ENCODE results near the gene TLE3.

The TLE3 gene

DNA sequence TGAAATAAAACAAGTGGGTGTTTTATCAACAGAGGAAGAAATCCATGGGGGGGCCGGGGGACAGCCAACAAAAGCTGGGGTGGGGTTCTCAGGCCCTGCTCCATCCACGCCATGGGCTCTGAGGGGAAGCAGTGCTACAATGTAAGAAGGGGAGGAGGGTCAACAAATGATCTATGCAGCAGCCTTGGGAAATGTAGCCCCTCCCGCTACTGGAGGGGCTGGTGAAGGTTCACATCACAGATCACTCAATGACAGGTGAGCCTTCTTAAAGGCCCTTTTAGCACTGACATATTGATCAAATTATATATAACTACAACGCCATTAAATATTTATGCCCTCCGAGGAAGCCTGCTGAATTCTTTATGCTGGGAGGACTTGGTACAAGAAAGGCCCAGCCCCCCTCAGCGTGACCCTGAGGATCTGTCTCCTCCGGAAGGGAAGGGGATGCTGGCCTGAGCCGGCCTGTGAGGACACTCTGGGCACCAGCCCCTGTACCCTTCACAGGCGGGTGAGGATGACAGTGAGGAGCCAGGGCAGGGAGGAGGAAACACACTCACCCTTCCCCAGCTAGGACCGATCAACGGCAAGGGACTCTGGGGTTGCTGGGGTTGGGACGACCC lies 15.3 kb downstream of the TLE3 start:
- no peak for DNase-seq

DNA sequence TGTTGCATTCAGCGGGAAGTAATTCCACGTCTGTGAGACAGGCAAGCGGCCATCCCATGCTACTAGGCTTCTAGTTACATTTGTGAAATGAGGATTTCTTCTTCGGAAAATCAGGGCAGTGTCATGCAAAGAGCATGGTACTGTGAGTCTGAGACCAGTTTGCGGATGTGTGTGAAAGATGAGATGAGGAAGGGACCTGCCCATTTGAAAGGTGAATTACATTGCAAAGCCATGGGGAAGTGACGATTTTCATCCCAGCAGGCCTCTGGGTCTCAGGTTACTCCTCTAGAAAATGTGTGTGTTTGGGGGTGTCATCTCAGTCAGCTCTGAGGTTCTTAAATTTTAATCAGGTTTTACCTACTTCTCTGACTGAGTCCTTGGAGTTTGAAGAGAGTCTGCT lies 16.1 kb downstream of the TLE3 start:
- no peak for DNase-seq

DNA sequence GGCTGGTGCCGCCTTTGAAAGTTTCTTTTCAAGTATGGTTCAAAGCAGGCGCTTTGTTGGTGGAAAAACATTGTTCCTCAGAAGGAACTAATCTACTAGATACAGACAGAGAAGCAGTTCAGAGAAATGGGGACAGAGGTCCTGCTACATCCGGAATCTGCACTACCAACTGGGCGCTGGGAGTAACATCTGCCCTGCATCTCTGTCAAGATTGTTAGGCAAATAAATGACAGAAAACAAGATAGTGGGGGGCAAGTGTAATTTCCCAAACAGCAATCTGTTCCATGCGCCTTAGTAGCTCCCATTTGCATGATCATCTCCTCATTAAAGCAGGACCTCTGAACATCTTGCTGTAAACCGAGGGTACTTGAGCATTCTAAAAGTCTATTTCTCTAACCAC lies 17.4 kb downstream of the TLE3 start:
- DNase-seq, result no peak

DNA sequence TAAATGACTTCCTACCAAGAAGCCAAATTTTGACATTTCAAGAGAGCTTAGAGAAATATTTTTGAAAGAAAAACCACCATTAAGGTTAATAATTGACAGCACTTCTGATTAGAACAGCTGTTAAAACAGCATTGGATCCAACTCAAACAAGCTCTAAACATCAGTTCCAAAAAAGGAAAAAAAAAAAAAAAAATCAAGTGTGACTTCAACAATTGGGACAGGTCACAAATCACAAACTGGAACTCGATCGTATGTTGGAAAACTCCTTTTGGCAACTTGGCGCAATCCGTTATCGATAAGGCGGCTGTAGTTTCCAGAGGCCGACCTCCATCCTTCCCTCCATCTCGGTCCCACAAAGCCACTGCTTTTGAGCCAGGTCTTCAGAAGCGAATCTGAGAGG lies 17.8 kb downstream of the TLE3 start:
- no peak for DNase-seq

DNA sequence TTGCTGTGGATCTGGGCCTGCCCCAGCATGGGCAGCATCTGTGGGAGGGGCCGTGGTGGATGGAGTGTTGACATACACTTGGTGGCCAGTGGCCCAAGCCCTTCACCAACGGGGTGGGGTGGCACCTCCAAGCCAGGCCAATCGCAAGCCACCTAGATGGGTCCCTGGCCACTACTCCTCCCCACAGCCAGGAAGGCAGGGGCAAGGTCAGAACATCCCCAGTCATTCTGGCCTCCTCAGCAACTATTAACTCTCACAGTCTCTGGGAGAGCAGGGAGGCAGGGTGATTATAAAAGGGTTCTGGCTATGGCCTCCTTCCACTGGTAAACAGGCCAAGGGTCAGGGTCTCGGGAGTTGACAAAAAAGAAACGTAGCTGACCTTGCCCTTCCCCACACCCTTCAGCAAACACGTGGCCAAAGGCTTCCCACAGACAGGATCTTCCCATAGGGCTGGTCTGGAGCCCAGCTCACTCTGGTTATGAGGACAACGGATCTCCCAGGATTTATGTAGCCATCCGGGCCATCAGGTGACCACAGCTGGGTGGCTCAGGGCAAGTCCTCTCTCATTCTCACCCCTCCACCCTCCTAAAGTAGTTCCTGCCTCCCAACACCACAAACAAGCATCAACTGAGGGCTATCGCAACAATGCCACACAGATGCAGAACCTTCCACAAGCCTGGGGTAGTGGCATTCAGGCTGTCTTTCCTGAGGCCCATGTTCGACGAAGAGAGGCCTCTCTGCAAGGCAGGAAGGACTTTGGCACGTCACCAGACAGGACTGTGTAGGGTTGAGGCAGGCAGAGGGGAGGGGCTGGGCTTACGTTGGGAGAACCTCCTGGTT lies 18.9 kb downstream of the TLE3 start:
- no peak for DNase-seq

DNA sequence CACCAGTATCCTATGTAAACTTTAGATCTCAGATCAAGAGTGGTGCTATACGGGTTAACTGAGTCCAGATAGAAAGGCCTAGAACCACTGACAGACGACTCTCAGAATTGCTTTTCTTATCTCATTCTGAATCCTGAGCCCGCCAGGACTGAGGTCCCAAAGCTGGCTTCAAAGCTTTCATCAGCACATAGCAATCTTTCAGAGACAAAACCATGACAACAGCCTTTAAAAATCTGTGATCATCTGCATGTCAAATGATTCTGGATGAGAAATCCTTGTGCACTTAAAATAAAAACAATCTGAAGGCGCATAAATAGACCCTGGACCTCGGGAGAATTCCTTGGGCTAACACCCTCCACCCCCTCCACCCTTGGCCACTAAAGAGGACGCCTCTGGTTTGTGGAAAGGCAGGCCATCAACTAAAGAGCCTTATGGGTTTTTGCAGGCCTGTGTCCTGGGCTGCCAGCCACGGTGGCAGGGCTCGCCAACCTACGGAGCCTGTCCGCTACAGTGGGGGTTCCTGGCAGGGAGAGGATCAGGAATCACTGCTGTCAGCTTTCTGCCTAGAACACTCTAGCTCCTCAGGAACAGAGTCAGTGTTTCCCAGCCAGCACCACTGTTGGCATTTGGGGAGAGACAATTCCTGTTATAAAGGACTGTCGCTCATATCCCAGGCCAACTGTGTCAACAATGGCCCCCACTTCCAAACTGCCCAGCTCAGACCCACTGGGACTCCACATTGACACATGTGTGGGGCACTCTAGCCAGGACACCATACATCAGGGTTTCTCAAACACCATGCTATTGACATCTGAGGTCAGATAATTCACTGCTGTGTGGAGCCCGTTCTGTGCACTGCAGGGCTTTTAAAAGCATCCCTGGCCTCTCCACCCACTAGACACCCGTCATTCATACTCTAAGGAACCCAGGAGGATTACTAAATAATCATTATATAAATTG lies 20.2 kb downstream of the TLE3 start:
- no peak for DNase-seq

GRCh38 chr15:70074380-70074779 lies 23.3 kb downstream of the TLE3 start:
- no peak for DNase-seq

DNA sequence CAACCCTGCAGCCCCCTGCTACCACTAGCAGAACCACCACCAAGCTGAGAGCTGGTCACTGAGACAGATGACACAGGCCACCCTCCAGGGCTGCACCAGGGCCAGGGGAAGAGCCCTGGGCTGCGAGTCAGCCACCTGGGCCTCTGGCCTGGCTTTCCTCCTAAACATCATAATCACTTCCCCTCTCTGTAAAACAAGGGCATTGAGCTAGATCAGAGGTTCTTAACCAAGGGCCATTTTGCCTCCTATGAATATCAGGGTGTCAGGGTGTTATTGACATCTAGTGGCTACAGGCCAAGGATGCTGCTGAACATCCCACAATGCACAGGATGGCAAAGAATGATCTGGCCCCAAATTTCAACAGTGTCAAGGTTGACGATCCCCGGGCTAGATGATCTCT lies 25.2 kb downstream of the TLE3 start:
- DNase-seq, result no peak

- no peak for DNase-seq
Measured at GRCh38 chr15:70071799-70072198, 25.9 kb downstream of the TLE3 start.

DNA sequence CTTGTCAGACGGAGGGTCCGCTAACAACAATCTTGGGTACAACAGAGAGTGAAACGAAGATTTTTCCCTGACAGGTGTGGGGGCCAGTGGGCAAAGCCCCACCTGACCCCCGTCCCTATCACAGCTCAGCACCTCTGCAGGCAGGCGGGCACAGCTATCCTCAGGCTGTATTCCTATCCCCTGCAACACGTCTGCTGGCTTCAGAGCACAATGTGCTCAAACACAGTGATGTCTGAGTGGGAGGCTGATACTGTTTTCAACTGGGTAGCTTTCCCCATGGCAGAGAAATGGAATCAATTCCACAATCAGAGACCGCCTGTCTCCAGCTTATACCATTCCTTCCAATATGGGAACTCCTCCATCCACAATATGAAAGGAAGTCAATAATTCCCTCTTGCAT lies 28.0 kb downstream of the TLE3 start:
- DNase-seq, result no peak

DNA sequence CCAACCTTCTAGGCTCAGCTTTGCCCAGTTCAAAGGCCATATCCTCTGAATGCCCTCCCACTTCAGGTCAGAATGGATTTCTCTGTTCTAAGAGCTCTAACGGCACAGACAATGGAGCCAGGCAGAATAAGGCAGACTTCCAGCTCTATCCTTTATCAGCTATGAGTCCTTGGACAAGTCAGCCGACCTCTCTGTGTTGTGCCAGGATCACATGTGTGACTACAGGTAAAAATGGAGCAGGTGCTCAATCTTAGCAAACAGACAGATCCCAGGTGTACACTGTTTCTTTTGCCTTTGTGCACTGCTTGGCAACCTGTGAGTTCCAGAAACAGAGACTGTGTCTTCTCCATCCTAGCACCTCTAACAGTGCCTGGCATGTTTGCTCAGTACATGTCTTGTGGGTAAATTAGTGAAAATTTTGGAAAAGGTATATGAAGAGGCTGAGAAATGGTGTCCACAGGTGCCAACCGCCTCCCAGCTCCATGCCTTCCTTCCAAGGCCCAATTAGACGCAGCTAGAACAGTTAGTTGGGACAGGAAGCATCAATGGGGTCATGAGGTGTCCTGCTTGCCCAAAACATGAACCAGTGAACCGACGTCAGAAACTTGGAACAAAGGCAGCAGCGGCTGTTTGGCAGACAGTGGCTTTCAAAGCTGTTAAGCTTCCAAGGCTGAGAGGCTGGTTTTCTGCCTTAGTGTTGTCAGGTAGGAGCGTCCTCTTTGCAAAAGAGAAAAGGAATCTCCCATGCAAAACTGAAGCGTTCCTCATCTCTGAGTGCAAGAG lies 28.7 kb downstream of the TLE3 start:
- DNase-seq, result no peak

- DNase-seq, result no peak
Measured at GRCh38 chr15:70067681-70068080, 30.0 kb downstream of the TLE3 start.

DNA sequence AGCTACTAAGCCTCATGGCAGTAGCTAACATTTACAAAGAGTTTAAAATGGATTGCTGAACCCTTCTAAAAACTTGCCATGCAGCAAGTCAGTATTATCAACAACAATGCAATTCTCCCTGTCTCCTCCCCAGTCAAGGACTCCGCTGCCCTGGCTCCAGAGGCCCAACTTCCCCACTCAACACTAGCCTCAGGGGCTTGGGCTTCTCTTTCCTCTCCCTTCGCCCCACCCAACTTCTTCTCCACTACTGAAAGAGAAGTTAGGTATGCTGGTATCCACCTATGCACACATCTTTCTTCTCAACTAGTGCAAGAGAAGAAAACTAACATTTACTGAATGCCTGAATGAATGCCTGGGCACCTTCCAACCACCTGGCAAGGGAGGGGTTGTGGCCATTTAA lies 30.7 kb downstream of the TLE3 start:
- DNase-seq, result no peak

DNA sequence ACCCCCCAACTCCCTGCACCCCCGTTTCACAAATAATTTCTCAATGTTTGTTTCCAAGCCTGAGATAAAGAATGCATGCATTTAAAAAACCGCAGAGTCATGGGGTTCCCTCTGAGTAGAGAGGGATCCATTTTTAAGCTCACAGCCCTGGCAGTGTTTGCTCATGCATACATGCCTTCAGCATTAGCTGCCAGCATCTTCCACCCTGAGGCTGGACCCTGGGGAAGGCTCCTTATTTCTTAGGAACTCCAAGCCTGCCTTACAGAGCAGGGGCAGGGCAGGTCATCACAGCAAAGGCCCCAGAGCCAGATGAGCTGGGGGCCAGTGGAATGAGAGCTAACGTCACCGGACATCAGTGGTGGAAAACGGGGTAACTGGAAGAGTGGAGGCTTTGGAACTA lies 31.3 kb downstream of the TLE3 start:
- DNase-seq, result no peak

GRCh38 chr15:70066004-70066403 lies 31.7 kb downstream of the TLE3 start:
- no peak for DNase-seq

DNA sequence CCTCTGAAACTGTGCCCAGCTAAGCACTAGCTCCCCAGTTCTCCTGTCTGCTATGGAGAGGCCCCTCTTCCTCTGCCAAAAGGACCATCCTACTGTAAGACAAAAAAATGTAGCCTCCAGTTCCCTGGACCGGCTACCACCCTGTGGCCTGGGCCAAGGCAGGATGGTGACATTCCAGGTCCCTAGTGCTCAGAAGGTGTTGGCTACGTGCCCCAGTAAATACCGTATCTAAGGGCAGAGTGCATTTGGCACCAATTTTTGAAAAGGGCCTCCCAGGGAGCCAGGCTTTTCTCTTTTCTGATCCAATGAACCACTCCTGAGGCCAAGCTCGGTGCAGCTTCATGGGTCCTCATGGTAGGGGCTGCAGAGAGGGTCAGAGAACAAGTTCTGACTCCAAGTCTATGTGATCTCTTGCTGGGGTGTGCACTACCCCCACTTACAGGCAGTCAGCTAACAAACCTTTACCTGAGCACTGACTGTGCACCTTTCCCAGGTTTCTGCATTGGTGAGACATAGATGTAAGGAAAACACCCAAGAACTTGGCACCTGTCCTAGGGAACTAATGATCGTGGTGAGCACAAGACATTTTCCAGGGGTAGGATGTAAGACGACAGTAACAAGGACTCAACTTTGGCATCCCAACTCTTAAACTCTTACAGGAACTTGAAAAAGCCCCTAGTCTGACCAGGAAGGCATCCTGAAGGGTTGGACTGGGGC lies 32.6 kb downstream of the TLE3 start:
- DNase-seq, result no peak

GRCh38 chr15:70064441-70064840 lies 33.3 kb downstream of the TLE3 start:
- no peak for DNase-seq

DNA sequence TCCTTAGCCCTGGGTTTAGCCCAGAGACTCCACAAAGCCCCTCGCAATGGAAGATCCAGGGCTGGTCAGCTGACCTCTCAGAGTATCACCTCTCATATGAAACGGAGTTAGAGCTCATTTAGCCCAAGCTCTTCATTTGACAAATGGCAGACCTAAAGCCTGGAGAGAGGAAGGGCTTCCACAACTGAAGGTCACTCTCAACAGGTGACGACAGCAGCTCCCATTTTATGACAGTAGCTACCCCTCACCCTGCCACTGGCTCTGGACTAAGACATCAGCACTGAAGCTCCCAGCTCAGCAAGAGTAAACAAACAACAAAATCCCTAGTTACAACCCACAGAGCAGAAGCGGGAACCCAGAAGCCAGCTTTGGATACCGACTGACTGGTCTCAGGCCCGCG lies 33.7 kb downstream of the TLE3 start:
- no peak for DNase-seq

GRCh38 chr15:70063261-70063925 lies 34.3 kb downstream of the TLE3 start:
- DNase-seq, result no peak

GRCh38 chr15:70062321-70062956 lies 35.3 kb downstream of the TLE3 start:
- DNase-seq, result peak; percentile 83

GRCh38 chr15:70061696-70062270 lies 35.9 kb downstream of the TLE3 start:
- peak; percentile 28 for DNase-seq

Data from NCI-H2081 treated with DMSO at 0.1 percent for 48 hours (cell line).